GM23338 (cell line): ENCODE measurements around the gene AFF1. TPM values are rescaled to one million over a fixed set of nuclear protein-coding genes. Genes with fewer than 3 reads are reported as not detected.

Source experiments
- ATAC-seq: fragments of 200-7000 bp; cut with Tn5 transposase; 3 replicates; pipeline ENCODE4 v1.9.1; 2020
- DNase-seq: peaks from one replicate; pipeline ENCODE4 v3.0.0-alpha.2; 2015; ENCODE audit warnings: low spot score
- H2AFZ ChIP-seq: fragments of 200-600 bp; sonication (generic); 2 replicates; pipeline ENCODE4 v1.8.0; 2016; ENCODE audit warnings: antibody characterized with exemption, mild to moderate bottlenecking, moderate library complexity
- H3F3A ChIP-seq: fragments of 200-600 bp; sonication (generic); replicated peaks from 2 replicates; pipeline ENCODE4 v1.8.0; 2017; ENCODE audit warnings: antibody characterized with exemption, mixed run types, low read depth
- H3K27ac ChIP-seq: fragments of 200-600 bp; sonication (generic); 2 replicates; pipeline ENCODE4 v1.6.1; 2016; ENCODE audit warnings: low read depth
- H3K27me3 ChIP-seq: fragments of 200-600 bp; sonication (generic); 2 replicates; pipeline ENCODE4 v1.8.0; 2016; ENCODE audit warnings: mild to moderate bottlenecking, mixed run types, moderate library complexity; ENCODE audit not compliant: insufficient read depth
- H3K36me3 ChIP-seq: fragments of 200-600 bp; sonication (generic); 2 replicates; pipeline ENCODE4 v1.8.0; 2016; ENCODE audit warnings: mild to moderate bottlenecking; ENCODE audit not compliant: insufficient read depth
- H3K4me1 ChIP-seq: fragments of 200-600 bp; sonication (generic); 2 replicates; pipeline ENCODE4 v1.8.0; 2016; ENCODE audit warnings: mild to moderate bottlenecking, moderate library complexity; ENCODE audit not compliant: insufficient read depth
- H3K4me2 ChIP-seq: fragments of 200-600 bp; sonication (generic); 2 replicates; pipeline ENCODE4 v1.7.1; 2017; ENCODE audit warnings: mixed run types
- H3K4me3 ChIP-seq: fragments of 200-600 bp; sonication (generic); 2 replicates; pipeline ENCODE4 v1.6.1; 2016; ENCODE audit warnings: mixed run types
- H3K79me2 ChIP-seq: fragments of 200-600 bp; sonication (generic); replicated peaks from 2 replicates; pipeline ENCODE4 v1.8.0; 2017; ENCODE audit warnings: mild to moderate bottlenecking; ENCODE audit not compliant: insufficient read depth
- H3K9me2 ChIP-seq: fragments of 200-600 bp; sonication (generic); 2 replicates; pipeline ENCODE4 v1.8.0; 2017; ENCODE audit not compliant: insufficient read depth
- H4K20me1 ChIP-seq: fragments of 200-600 bp; sonication (generic); replicated peaks from 2 replicates; pipeline ENCODE4 v1.8.0; 2017; ENCODE audit warnings: mild to moderate bottlenecking; ENCODE audit not compliant: insufficient read depth
- H3K27ac Mint-ChIP-seq: 2 replicates; pipeline ENCODE4 v1.8.0; 2020; ENCODE audit warnings: inconsistent platforms, mild to moderate bottlenecking, moderate library complexity, mixed read lengths
- H3K27me3 Mint-ChIP-seq: 3 replicates; pipeline ENCODE4 v1.8.0; 2022; ENCODE audit warnings: low read depth, mild to moderate bottlenecking, moderate library complexity, mixed read lengths, inconsistent platforms; ENCODE audit not compliant: insufficient read depth, poor library complexity
- H3K36me3 Mint-ChIP-seq: 3 replicates; pipeline ENCODE4 v1.8.0; 2021; ENCODE audit warnings: low read depth, mild to moderate bottlenecking, inconsistent platforms, moderate library complexity, mixed read lengths
- H3K4me1 Mint-ChIP-seq: 3 replicates; pipeline ENCODE4 v1.8.0; 2020; ENCODE audit warnings: mild to moderate bottlenecking, inconsistent platforms, mixed read lengths
- H3K4me3 Mint-ChIP-seq: 3 replicates; pipeline ENCODE4 v1.8.0; 2021; ENCODE audit warnings: moderate library complexity, mild to moderate bottlenecking, inconsistent platforms, mixed read lengths
- H3K9me3 Mint-ChIP-seq: 3 replicates; pipeline ENCODE4 v1.8.0; 2020; ENCODE audit warnings: moderate library complexity, mild to moderate bottlenecking, inconsistent platforms, mixed read lengths
- CREB1 ChIP-seq: fragments of 250-450 bp; sonication (Bioruptor Pico); IDR thresholded peaks from 2 replicates; pipeline ENCODE4 v1.5.0; 2020; ENCODE audit warnings: low read depth, mild to moderate bottlenecking, moderate library complexity
- CTCF ChIP-seq, 2 experiments: fragments of 200-600 bp in 1 of 2; sonication (generic) in 1 of 2; conservative IDR thresholded peaks; 2 replicates each; pipeline versions ENCODE4 v1.5.1 to v1.6.1; 2016 to 2017; ENCODE audit warnings: antibody characterized with exemption in 2 of 2, low read depth in 2 of 2, mild to moderate bottlenecking in 2 of 2, moderate library complexity in 1 of 2
- ETS1 ChIP-seq: IDR thresholded peaks from 2 replicates; pipeline ENCODE4 v1.6.1; 2016; ENCODE audit warnings: antibody characterized with exemption
- EZH2 ChIP-seq: fragments of 200-600 bp; sonication (generic); IDR thresholded peaks from one replicate; pipeline ENCODE4 v1.8.0; 2017; ENCODE audit warnings: antibody characterized with exemption, mild to moderate bottlenecking, low read depth; ENCODE audit not compliant: unreplicated experiment
- EZH2phosphoT487 ChIP-seq: fragments of 200-600 bp; sonication (generic); IDR thresholded peaks from one replicate; pipeline ENCODE4 v1.8.1; 2018; ENCODE audit warnings: antibody characterized with exemption; ENCODE audit not compliant: unreplicated experiment
- JUNB ChIP-seq: IDR thresholded peaks from one replicate; pipeline ENCODE4 v1.6.1; 2016; ENCODE audit warnings: antibody characterized with exemption; ENCODE audit not compliant: unreplicated experiment
- NANOG ChIP-seq: IDR thresholded peaks from 2 replicates; pipeline ENCODE4 v1.6.1; 2016; ENCODE audit warnings: antibody characterized with exemption, borderline replicate concordance
- POLR2AphosphoS5 ChIP-seq: IDR thresholded peaks from 2 replicates; pipeline ENCODE4 v1.6.1; 2016; ENCODE audit warnings: antibody characterized with exemption, low read depth
- REST ChIP-seq: IDR thresholded peaks from one replicate; pipeline ENCODE4 v1.6.1; 2018; ENCODE audit warnings: antibody characterized with exemption; ENCODE audit not compliant: unreplicated experiment
- STAT1 ChIP-seq: IDR thresholded peaks from one replicate; pipeline ENCODE4 v1.6.1; 2016; ENCODE audit warnings: antibody characterized with exemption; ENCODE audit not compliant: unreplicated experiment
- ZNF114 ChIP-seq: fragments of 250-450 bp; sonication (Bioruptor Pico); IDR thresholded peaks from 2 replicates; pipeline ENCODE4 v1.5.0; 2020; ENCODE audit warnings: mild to moderate bottlenecking, moderate library complexity
- ZNF331 ChIP-seq: fragments of 250-450 bp; sonication (Bioruptor Pico); IDR thresholded peaks from 2 replicates; pipeline ENCODE4 v1.5.0; 2020; ENCODE audit warnings: low read depth, mild to moderate bottlenecking, moderate library complexity
- ZNF462 ChIP-seq: fragments of 250-450 bp; sonication (Bioruptor Pico); IDR thresholded peaks from 2 replicates; pipeline ENCODE4 v1.5.0; 2020; ENCODE audit warnings: mild to moderate bottlenecking, moderate library complexity
- polyA plus RNA-seq: library from polyadenylated mRNA; unstranded; fragments of >200 nt; fragmentation: Nextera tagmentation; extraction: Ambion mirVana; gene quantifications from 2 replicates; pipeline ENCODE4 v1.2.1, GENCODE V29; 2016
- total RNA-seq: library from RNA; depleted of rRNA; stranded (reverse); fragments of >200 nt; shearing (Covaris generic); gene quantifications from 2 replicates; pipeline ENCODE4 v1.2.3, GENCODE V29; 2014

The AFF1 gene
- total and polyA plus RNA-seq, 2 experiments from 2014 or later, result 42.6 to 67.2 TPM

GRCh38 chr4:87055311-87055710 lies 120.5 kb downstream of the AFF1 start:
- peaks cover 15% of the 10 kb centered on the region for H3K36me3 Mint-ChIP-seq
- peaks cover 3% of the 10 kb centered on the region for H3K27me3 Mint-ChIP-seq
- Histone ChIP-seq H3K4me3 (no peak overlapping the region), H3F3A (no peaks in the 10 kb centered on the region), H3K36me3 (peaks cover 4% of the 10 kb centered on the region; the same call in 1 of the 2 replicates), H3K4me1 (peaks cover 48% of the 10 kb centered on the region), H3K27me3 (no peaks in the 10 kb centered on the region), H4K20me1 (peaks cover 9% of the 10 kb centered on the region; the same call in 1 of the 2 replicates), H3K4me2 (no peak overlapping the region), H3K27ac (no peak overlapping the region), H3K9me2 (no peaks in the 10 kb centered on the region), H3K79me2 (peaks cover 89% of the 10 kb centered on the region), H2AFZ (no peak overlapping the region)
- no peak overlapping the region for H3K27ac Mint-ChIP-seq
- no peak overlapping the region for H3K4me3 Mint-ChIP-seq
- TF ChIP-seq EZH2phosphoT487, result no peak
- no peak for TF ChIP-seq ZNF331 (CRISPR knock-in tag)
- no peak for TF ChIP-seq CTCF (conservative IDR thresholded peaks at IDR 0.05; ENCODE audit: low read depth in 2 of 2)
- no peak for TF ChIP-seq STAT1
- TF ChIP-seq EZH2, result no peak
- no peak for TF ChIP-seq ETS1
- no peak for TF ChIP-seq ZNF462 (CRISPR knock-in tag)
- TF ChIP-seq CREB1, result no peak
- TF ChIP-seq ZNF114 (CRISPR knock-in tag), result no peak
- TF ChIP-seq JUNB, result no peak
- no peak for TF ChIP-seq NANOG
- TF ChIP-seq REST, result no peak
- TF ChIP-seq POLR2AphosphoS5, result no peak
- ATAC-seq (no peak), DNase-seq (no peak)
- peaks cover 64% of the 10 kb centered on the region for H3K4me1 Mint-ChIP-seq
- H3K9me3 Mint-ChIP-seq, result no peaks in the 10 kb centered on the region
